Medulla oblongata (tissue), 1 donor: ENCODE results near the gene ZFP69.
"Not testable (repeated sequence)": the region's sequence is repeated elsewhere in the genome, so short reads cannot be mapped to it uniquely, and the experiment has no call there.

Experiments used
- DNase-seq: peaks from one replicate; pipeline ENCODE4 v3.0.0-alpha.2; 2015; ENCODE audit errors: extremely low spot score

The ZFP69 gene

DNA sequence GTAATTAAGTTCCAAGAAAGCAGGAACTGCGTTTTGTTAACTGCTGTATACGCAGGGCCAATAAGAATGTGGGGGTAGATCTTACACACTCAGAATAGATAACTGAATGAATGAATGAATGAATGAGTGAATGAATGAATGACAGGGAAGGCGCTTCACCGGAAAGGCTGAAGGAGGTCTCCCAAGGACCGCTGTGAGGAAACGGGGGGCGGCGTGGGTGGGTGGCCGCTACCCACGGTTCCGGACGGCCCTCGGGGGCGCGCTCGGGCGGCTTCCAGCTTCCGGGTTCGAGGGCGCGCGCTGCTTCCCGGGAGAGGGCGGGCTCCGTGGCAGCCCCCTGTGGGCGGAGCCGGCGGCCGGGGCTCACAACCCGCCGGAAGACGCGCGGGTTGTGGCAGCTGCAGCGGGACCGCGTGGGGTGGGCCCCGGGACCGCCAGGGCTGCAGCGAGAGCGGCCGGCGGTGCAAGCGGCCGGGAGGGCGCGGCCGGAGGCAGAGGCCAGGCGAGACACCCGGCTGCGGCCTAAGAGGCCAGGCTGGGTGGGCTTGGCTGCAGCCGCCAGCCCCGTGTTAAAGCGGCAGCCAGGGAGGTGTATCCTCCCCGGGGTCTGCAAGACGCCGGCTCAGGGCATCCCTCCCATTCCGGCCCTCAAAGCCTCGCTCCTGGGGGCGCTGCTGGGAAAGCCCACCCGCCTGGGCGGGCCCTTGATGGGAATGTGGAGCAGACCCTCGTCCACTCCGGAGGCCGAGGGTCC, at the start of gene ZFP69:
Gene ZFP69, plus strand, starts transcription at position 367 of the 754 bp plus-strand sequence. CDS start 2,072 bp downstream, outside the sequence.
- peak; percentile 69 for DNase-seq

- no peak for DNase-seq
Measured at GRCh38 chr1:40431385-40431784, 45.7 kb upstream of the ZFP69 start.

- DNase-seq, result no peak
Measured at GRCh38 chr1:40432644-40433390, 44.3 kb upstream of the ZFP69 start.

DNA sequence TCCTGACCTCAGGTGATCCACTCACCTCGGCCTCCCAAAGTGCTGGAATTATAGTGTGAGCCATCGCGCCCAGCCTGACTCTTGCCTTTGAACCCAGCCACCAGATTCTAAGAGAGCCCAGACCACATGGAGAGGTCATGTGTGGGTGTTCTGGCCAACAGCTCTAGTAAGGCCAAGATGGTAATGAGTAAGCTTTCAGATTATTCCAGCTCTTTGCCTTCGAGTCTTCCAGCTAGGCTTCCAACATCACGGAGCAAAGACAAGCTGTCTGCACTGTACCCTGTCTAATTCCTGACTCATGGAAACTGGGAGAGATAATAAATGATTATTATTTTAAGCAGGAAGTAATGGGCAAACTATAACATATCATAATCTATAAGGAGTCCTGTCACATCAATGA, 41.6 kb upstream of the ZFP69 start:
- DNase-seq, result no peak

DNA sequence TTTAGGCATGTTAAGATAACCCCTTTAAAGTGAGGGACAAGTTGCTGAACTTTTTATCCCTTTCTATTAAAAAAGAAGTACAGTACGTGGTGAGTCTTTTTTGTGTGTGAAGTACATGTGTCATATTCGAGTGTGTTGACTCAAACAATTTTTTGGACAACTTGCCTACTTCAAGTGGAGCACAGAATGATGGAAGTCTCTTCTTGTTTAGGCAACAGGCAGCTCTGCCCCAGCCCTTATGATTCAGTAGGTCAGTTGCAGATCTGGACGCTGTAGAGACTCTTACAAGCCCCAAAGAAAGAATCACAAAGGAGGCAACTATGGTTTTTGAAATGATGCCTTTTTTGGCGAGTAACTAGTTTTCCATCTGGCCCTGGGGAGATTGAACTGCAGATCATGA, 41.2 kb upstream of the ZFP69 start:
- DNase-seq, result no peak

GRCh38 chr1:40438391-40439015, 38.6 kb upstream of the ZFP69 start:
- DNase-seq, result peak; percentile 60

- DNase-seq, result no peak
Measured at GRCh38 chr1:40439247-40439646, 37.8 kb upstream of the ZFP69 start.

- peak; percentile 89 for DNase-seq
Measured at GRCh38 chr1:40449684-40450494, 27.2 kb upstream of the ZFP69 start, which contains the start of gene ZFP69B. ZFP69B (plus strand) TSS chr1:40450476; CDS start chr1:40450962, 486 bp downstream.

- peak; percentile 37 for DNase-seq
Measured at GRCh38 chr1:40450495-40451237, 26.4 kb upstream of the ZFP69 start.

DNA sequence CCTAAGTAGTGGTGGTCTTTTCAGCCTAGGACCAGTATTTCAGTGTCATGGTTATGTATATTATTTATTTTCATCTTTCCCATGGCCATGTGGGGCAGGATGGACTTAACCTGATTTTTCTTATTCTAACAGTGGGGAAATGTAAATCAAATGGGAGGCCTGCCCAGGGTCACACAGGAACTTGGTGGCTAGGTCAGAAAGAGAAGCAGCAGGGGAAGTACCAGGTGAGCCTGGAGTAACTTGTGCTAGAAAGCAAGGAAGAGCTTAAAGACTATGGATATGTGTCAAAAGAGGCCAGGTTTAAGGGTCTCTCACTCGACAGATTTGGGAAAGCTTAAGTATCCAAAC, 25.9 kb upstream of the ZFP69 start:
- DNase-seq, result no peak

DNA sequence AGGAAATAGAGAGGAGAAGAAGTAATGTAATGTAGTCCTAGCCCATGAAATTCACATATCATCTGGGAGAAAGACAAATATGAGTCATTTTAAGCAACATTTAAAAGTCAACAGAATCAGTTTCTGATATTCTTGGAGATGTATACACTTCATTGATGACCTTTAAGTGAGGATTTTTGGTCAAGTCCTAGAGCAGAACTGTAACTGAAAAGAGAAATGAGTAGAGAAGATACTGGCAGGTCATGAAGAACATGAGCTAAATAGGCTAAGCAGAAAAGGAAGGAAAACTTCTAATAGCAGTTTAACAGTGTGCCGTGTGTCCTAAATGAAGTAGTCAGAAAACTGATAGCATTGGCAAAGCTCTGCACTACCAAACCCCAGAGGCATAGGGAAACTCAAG, 22.2 kb upstream of the ZFP69 start:
- no peak for DNase-seq

DNA sequence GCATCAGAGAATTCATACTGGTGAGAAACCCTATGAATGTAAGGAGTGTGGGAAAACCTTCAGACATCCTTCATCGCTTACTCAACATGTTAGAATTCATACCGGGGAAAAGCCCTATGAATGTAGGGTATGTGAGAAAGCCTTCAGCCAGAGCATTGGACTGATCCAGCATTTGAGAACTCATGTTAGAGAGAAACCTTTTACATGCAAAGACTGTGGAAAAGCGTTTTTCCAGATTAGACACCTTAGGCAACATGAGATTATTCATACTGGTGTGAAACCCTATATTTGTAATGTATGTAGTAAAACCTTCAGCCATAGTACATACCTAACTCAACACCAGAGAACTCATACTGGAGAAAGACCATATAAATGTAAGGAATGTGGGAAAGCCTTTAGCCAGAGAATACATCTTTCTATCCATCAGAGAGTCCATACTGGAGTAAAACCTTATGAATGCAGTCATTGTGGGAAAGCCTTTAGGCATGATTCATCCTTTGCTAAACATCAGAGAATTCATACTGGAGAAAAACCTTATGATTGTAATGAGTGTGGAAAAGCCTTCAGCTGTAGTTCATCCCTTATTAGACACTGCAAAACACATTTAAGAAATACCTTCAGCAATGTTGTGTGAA, 14.0 kb upstream of the ZFP69 start:
- no peak for DNase-seq

- no peak for DNase-seq
Measured at GRCh38 chr1:40469327-40469726, 7.8 kb upstream of the ZFP69 start.

DNA sequence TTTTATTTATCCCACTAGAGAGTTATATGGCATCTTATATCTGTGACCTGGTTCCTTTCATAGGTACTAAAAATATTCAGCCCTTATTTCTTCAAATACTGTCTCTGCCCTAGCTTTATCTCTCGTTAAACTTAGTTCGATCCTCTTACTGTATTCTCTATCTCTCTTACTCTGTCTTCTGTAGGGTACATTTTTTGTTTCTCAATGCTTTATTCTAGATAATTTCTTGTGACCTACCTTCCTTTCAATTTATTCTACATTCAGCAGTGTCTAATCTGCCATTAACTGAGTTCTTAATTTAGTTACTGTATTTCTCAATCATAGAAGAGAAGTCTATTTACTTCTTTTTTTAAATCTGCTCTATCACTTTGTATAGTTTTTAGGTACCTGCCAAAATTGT, 1.8 kb upstream of the ZFP69 start:
- DNase-seq, result no peak

DNA sequence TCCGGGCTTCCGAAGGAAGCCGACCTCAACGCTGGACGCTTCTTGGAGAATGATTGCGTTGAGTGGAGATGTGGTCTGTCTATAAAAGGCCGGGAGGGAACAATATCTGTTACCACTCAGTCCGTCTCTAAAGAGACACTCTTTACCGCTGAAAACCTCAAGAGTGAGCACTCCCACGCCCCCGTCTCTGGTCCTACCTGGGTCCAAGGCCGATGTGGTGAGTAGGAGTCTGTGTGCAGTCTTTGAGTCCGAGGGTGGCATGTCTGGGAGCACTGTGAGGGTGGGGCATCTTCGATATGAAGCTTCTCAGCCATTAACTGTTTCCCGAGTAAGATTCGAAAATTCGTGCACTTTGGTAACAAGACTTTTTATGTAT, 576 bp downstream of the ZFP69 start:
- peak; percentile 17 for DNase-seq

DNA sequence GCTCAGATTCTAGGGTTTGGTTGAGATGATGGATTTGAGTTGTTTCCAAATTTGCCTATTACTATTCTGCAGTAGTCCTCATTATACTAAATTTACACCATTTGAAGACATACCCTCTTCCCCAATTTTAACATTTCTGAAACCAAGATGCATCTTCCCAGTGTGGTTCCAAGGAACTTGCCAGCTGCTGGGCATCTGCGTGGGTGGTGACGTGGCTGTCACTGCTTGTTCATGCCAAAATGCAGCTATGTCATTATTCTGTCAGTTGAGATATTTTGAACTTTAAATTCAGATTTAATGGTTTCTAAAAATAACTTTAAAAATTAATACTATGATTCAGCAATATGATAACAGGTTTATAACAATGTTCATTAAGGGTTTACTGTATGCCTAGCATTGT, 1.2 kb downstream of the ZFP69 start:
- DNase-seq, result peak; percentile 2

GRCh38 chr1:40479156-40479555, 2.1 kb downstream of the ZFP69 start:
- DNase-seq, result no peak

GRCh38 chr1:40495315-40495903, 18.3 kb downstream of the ZFP69 start:
- no peak for DNase-seq

GRCh38 chr1:40502651-40503050, 25.6 kb downstream of the ZFP69 start:
- not testable (repeated sequence) for DNase-seq

DNA sequence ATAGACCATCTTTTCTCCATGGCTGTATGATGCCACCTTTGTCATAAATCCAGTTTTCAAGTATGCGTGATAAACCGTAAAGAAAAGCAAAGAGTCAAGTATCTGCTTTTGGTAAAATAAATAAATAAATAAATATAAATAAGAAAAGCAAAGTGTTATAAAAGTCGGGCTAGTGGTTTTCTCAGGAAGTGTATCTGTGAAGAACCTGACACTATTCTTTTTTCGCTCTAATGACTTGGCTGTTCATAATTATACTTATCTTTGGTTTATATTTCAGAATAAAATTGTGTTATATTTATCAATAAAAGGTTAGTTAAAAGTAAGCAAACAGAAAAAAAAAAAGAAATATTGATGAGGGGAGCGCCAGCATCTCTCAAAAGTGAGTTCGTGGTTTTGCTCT, 30.9 kb downstream of the ZFP69 start:
- no peak for DNase-seq
